Stimulated activated naive CD8-positive, alpha-beta T cell treated with anti-CD3 and anti-CD28 coated beads, Interleukin-15, Interleukin-2, amounts not matched to agents 100 ng/mL and 50 ng/mL, for 24 hours (primary cell): ENCODE measurements around the gene DAPP1.
A peak's percentile ranks its signal among the peaks of the same experiment; 100 is the strongest.

ENCODE experiments used
- H3K27ac Mint-ChIP-seq: one replicate; pipeline ENCODE4 v1.8.0; 2021; ENCODE audit warnings: mild to moderate bottlenecking, mixed read lengths
- H3K27me3 Mint-ChIP-seq: one replicate; pipeline ENCODE4 v1.8.0; 2021; ENCODE audit warnings: mixed read lengths
- H3K36me3 Mint-ChIP-seq: one replicate; pipeline ENCODE4 v1.8.0; 2021; ENCODE audit warnings: low read depth, mixed read lengths
- H3K4me1 Mint-ChIP-seq: one replicate; pipeline ENCODE4 v1.8.0; 2021; ENCODE audit warnings: low read depth, mixed read lengths
- H3K4me3 Mint-ChIP-seq: one replicate; pipeline ENCODE4 v1.8.0; 2021; ENCODE audit warnings: mild to moderate bottlenecking, mixed read lengths
- H3K9me3 Mint-ChIP-seq: one replicate; pipeline ENCODE4 v1.8.0; 2021; ENCODE audit warnings: mixed read lengths

The DAPP1 gene

DNA sequence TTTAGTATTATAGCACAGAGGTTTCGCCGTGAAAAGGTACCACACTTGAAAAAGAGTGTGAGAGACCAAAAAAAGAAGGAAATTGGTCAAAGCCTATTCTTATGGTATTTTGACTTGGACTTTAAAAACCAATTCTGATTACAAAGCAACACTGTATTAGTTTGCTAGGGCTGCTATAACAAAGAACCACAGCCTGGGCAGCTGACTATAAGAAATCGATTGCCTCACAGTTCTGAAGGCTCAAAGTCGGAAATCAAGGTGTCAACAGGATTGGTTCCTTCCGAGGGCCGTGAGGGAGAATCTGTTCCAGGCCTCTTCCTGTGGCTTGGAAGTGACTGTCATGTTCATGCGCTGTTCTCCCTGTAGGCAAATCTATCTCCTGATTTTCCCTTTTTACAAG, 17.9 kb downstream of the DAPP1 start:
- Mint-ChIP-seq H3K4me1 (peaks cover 3% of the 10 kb centered on the region), H3K27me3 (no peaks in the 10 kb centered on the region), H3K36me3 (peaks cover 28% of the 10 kb centered on the region), H3K9me3 (no peaks in the 10 kb centered on the region), H3K27ac (no peak overlapping the region), H3K4me3 (no peak overlapping the region)

DNA sequence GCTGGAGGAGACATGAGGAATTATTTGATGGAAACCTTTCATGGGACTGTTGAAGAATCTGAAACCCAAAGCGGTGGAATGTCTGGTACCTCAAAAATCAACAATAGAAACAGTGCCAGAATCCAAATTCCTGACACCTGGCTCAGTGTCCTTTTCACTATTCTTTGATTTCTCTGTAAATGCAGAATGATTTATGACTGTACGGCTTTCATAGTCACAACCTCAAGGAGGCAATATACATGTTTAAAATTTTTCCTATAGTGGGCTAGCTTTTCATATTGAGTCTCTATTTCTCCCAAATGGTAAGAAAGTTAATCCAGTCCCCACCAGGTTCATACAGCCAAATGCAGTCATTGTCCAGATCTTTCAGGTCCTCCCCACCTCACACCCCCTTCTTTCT, 19.3 kb downstream of the DAPP1 start:
- Mint-ChIP-seq H3K27ac (no peak overlapping the region), H3K4me1 (peaks cover 12% of the 10 kb centered on the region), H3K4me3 (no peak overlapping the region), H3K9me3 (no peaks in the 10 kb centered on the region), H3K36me3 (peaks cover 34% of the 10 kb centered on the region), H3K27me3 (no peaks in the 10 kb centered on the region)

DNA sequence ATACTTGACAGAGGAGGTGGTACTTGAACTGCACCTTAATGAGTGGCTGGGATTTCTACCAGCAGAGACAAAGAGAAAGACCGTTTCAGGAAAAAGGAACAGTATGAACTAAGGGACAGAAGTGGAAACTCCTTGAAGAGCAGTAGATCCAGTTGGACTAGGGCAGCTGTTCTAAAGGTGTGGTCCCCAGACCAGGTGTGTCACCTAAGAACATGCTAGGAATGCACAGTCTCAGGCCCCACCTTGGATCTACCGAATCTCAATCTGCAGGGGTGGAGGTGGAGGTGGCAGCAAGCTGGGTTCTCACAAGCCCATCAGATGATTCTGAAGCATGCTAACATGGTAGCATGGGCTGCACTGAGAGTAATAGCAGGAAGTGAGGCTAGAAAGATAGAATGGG, 22.3 kb downstream of the DAPP1 start:
- Mint-ChIP-seq H3K27ac (no peak overlapping the region), H3K27me3 (no peaks in the 10 kb centered on the region), H3K36me3 (peaks cover 55% of the 10 kb centered on the region)

DNA sequence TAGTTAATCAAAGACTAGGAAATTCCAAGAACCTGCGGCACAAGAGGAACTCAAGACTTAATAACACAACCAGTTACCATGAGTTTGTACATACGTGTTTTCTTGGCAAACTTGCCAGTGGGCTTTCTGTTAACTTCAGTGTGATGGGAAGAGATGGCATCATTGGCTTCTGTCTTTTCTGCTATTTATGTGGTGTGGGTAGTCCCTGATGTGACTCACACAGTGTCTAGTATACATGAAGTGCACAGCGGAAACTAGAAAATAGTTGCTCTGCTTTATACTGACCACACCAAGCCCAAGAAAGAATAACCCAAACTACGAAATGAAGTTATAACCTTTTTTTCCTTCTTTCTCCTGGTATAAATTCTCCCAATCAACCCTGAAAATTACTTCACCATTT, 24.5 kb downstream of the DAPP1 start:
- Mint-ChIP-seq H3K27ac (no peak overlapping the region), H3K4me1 (peaks cover 42% of the 10 kb centered on the region), H3K4me3 (no peak overlapping the region), H3K27me3 (no peaks in the 10 kb centered on the region), H3K9me3 (no peaks in the 10 kb centered on the region), H3K36me3 (peaks cover 60% of the 10 kb centered on the region)

More for the DNA sequence above, 22.3 kb downstream of the DAPP1 start:
- H3K4me1 Mint-ChIP-seq, result peaks cover 25% of the 10 kb centered on the region
- no peak overlapping the region for H3K4me3 Mint-ChIP-seq
- no peaks in the 10 kb centered on the region for H3K9me3 Mint-ChIP-seq

DNA sequence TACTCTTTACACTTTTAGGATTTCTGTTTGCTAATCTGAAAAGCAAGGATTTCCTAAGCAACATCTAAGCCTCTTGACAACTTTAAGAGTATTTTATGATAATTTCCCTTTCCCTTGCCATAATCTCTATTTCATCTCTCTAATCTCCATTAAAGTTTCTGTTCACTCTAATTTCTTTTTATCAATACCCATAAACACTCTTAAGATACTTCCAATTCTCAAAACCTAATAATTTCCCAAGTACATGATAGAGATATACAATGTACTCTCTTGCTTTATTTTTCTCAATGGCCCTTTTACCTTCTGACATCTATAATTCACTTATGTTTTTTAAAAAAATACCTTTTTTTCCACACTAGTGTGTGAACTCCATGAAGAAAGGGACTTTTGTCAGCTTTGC, 26.8 kb downstream of the DAPP1 start:
- no peak overlapping the region for H3K27ac Mint-ChIP-seq
- peaks cover 65% of the 10 kb centered on the region for H3K4me1 Mint-ChIP-seq
- no peaks in the 10 kb centered on the region for H3K9me3 Mint-ChIP-seq
- no peak overlapping the region for H3K4me3 Mint-ChIP-seq
- H3K36me3 Mint-ChIP-seq, result peaks cover 54% of the 10 kb centered on the region
- H3K27me3 Mint-ChIP-seq, result no peaks in the 10 kb centered on the region

DNA sequence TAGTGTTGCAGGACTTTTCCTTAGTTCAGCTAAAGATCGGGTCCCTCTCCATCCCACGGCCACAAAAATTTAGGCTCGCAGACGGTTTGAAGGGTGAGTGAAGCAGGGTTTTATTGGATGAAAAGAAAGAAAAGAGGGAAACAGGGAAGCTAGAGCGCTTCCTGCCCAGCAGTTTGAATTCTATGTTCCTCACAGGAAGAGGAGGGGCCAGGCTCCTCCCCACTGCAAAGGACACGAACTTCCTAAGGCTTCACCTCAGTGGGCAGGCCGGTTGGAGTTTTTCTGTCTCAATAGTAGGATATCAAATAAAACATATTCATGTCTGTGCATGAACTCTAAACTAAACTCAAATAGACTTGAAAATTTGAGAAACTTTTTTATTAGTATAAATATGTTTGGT, 27.4 kb downstream of the DAPP1 start:
- Mint-ChIP-seq H3K36me3 (peaks cover 56% of the 10 kb centered on the region), H3K9me3 (no peaks in the 10 kb centered on the region), H3K4me3 (no peak overlapping the region), H3K4me1 (peaks cover 72% of the 10 kb centered on the region), H3K27ac (no peak overlapping the region), H3K27me3 (no peaks in the 10 kb centered on the region)

DNA sequence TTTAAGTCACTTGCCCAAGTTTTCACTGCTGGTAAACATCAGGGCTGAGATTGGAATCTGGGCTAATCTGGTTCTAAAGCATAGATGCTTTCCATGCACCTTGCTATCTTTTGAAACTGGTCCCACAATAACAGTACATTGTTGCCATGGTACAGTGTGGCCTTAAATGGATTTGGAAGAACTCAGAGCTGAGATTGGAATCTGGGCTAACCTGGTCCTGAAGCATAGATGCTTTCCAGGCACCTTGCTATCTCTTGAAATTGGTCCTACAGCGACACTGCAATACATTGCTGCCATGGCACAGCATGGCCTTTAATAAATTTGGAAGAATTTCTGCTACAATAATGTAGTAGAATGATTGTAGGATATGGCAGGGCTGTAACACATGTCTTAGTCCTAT, 28.6 kb downstream of the DAPP1 start:
- peaks cover 62% of the 10 kb centered on the region for H3K36me3 Mint-ChIP-seq
- no peaks in the 10 kb centered on the region for H3K27me3 Mint-ChIP-seq
- H3K4me1 Mint-ChIP-seq, result peaks cover 79% of the 10 kb centered on the region
- H3K9me3 Mint-ChIP-seq, result no peaks in the 10 kb centered on the region
- H3K4me3 Mint-ChIP-seq, result no peak overlapping the region
- peak overlapping the region; percentile 86 for H3K27ac Mint-ChIP-seq

DNA sequence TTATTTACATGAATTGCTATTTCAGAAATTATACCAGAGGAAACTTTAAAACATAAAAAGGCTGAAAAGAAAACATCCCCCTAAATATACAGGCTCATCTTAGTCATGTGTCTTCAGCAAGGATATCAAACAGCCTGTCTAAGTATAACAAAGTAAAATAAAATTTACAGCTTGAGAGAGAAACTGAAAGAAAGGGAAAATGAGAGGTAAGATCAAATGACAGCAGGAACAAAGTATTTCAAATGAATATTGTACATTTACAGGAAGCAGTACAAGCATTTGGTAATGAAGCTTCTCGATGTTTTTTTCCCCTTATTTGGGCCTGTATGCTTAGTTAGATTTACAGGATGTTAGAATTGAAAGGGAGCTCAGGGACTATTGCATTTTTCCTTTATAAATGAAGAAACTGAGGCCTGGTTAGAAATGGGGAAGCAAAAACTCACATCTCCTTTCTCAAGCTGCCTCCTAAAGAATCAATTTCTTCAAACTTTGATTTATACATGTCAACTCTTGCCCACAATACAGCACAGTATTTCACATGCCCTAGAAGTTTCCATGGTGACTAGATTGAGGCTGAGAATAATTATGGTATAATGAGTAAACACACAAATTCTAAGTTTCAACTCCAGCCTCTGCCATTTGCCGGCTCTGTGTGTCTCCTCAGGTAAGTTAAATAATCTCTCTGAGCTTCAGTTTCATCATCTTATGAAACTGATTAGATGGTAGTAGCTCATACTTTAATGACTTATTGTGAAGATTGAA, 29.3 kb downstream of the DAPP1 start:
- Mint-ChIP-seq H3K9me3 (no peaks in the 10 kb centered on the region), H3K27ac (peak overlapping the region; percentile 86), H3K4me3 (peak overlapping the region; percentile 10), H3K27me3 (no peaks in the 10 kb centered on the region), H3K4me1 (peaks cover 75% of the 10 kb centered on the region), H3K36me3 (peaks cover 58% of the 10 kb centered on the region)

DNA sequence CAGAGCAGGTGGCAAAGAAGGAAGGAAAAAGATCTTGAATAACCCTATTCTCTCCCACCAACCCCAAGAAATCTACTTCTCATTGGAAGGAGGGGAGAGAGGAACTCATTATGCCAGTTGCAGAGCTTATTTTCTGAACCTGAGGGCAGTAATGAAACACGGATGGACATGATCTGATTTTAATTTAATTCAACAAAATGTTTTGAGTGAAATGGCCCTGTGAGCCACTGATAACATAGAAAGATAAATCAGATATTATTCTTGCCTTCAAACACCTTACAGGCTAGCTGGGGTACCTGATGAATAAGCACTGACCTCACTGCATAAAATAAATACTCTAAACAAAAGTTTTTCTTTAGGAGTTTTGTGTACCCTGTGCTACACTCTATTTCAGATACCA, 30.3 kb downstream of the DAPP1 start:
- peak overlapping the region; percentile 53 for H3K4me3 Mint-ChIP-seq
- H3K4me1 Mint-ChIP-seq, result peaks cover 74% of the 10 kb centered on the region
- no peaks in the 10 kb centered on the region for H3K27me3 Mint-ChIP-seq
- peak overlapping the region; percentile 95 for H3K27ac Mint-ChIP-seq
- peaks cover 48% of the 10 kb centered on the region for H3K36me3 Mint-ChIP-seq
- H3K9me3 Mint-ChIP-seq, result no peaks in the 10 kb centered on the region

DNA sequence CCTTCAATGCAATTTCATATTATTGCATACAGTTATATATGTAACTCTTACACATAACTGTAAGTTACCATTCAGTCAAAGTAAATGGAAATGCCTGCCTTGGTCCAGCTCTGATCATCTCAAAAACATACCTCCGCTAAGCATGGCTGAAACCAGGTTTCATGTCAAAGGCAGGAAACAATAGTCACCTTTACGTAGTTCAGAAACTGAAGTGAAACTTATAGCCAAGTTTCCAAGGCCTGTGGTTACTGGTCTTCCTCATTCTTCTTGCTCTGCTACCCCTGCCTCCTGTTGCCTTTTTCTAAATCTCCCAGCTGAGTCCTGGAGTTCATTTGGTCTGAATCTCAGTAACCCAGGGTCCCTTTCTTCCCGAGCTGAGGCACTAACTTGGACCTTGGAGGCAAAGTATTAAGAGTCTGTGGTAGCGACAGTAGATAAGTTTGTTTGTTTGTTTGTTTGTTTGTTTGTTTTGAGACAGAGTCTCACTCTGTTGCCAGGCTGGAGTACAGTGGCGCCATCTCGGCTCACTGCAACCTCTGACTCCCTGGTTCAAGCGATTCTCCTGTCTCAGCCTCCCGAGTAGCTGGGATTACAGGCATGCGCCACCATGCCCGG, 30.8 kb downstream of the DAPP1 start:
- Mint-ChIP-seq H3K9me3 (no peaks in the 10 kb centered on the region), H3K4me1 (peaks cover 79% of the 10 kb centered on the region), H3K4me3 (peak overlapping the region; percentile 53), H3K27me3 (no peaks in the 10 kb centered on the region), H3K27ac (peak overlapping the region; percentile 95), H3K36me3 (peaks cover 47% of the 10 kb centered on the region)

DNA sequence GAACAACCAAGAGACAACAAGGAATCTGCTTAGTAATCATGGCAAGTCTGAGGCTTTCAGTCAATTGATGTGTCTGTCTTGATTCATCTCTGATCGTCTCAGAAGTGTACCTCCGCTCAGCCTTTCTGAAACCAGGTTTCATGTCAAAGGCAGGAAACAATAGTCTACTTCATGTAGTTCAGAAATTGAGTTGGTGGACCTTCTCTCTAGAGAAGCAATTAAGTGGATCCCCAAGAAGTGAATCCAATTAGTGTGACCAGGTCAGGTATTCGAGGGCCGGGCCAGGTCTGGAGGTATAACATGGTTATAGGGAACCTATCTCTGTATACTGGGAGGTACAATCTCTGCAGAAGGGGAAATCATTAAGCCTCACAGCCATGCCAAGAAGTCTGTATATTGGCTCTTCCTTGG, 32.0 kb downstream of the DAPP1 start:
- H3K9me3 Mint-ChIP-seq, result no peaks in the 10 kb centered on the region
- H3K4me3 Mint-ChIP-seq, result peak overlapping the region; percentile 32
- peak overlapping the region; percentile 95 for H3K27ac Mint-ChIP-seq
- H3K27me3 Mint-ChIP-seq, result no peaks in the 10 kb centered on the region
- peaks cover 44% of the 10 kb centered on the region for H3K36me3 Mint-ChIP-seq
- peaks cover 91% of the 10 kb centered on the region for H3K4me1 Mint-ChIP-seq

DNA sequence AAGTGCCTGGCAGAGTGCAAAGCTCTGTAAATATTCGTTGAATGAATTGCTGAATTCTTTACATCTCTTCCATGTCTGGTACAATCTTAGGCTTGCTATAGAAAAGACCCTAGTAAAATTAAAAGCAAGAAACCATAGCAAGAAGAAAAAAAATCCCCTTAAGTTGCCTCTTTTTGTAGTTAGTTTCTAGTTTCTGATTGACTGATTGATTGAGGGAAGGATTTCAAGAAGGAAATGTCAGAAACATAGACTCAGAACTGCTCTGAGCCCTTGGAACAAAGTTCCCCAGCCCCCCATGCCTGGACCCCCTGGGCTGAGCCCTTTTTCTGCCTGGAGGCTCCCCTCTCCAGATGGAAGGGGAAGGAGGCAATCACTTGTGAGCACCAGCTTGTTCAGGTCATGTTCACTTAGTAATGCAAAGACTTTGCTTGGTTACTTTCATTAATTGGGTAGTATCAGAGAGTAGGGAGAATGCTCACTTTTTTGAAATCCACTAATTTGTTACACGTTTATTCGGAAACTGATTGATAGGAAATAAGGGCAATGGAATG, 35.6 kb downstream of the DAPP1 start:
- peaks cover 93% of the 10 kb centered on the region for H3K4me1 Mint-ChIP-seq
- H3K27me3 Mint-ChIP-seq, result no peaks in the 10 kb centered on the region
- H3K36me3 Mint-ChIP-seq, result peaks cover 47% of the 10 kb centered on the region
- peak overlapping the region; percentile 96 for H3K27ac Mint-ChIP-seq
- no peaks in the 10 kb centered on the region for H3K9me3 Mint-ChIP-seq
- H3K4me3 Mint-ChIP-seq, result peak overlapping the region; percentile 57

DNA sequence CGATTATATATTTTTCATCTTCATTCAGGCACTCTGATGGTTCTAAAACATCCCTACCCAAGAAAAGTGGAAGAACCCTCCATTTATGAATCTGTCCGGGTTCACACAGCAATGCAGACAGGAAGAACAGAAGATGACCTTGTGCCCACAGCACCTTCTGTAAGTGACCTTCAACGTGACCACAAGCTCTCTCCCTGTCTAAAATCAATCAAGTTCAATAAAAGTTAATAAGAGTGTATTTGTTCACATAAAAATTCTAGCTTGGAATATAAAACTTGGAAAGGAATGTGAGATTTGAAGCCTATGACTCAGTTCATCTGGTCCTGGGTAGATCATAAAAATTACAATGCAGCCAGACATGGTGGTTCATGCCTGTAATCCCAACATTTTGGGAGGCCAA, 36.6 kb downstream of the DAPP1 start:
- Mint-ChIP-seq H3K9me3 (no peaks in the 10 kb centered on the region), H3K4me1 (peaks cover 91% of the 10 kb centered on the region), H3K36me3 (peaks cover 49% of the 10 kb centered on the region), H3K27ac (peak overlapping the region; percentile 96), H3K27me3 (no peaks in the 10 kb centered on the region), H3K4me3 (no peak overlapping the region)

DNA sequence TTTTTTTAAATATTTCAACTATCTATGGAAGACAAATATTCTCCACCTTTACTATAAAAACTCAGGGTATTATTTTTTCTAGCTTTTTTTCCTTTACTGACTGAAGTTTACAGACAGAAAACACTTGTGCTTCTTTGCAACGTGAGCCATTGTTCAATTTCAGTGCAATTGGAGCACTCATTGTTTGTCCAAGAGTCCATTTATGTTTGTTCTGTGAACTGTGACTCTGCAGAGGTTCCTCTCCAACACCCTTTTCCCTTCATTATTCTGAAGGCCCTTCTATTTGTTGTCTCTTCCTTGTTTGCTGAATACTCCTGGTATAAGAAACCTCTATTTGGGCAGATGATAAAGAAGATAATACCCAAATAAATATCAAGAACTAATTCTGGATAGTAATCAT, 37.4 kb downstream of the DAPP1 start:
- Mint-ChIP-seq H3K27me3 (no peaks in the 10 kb centered on the region), H3K4me3 (no peak overlapping the region), H3K27ac (no peak overlapping the region), H3K9me3 (no peaks in the 10 kb centered on the region), H3K36me3 (peaks cover 50% of the 10 kb centered on the region), H3K4me1 (peaks cover 87% of the 10 kb centered on the region)

DNA sequence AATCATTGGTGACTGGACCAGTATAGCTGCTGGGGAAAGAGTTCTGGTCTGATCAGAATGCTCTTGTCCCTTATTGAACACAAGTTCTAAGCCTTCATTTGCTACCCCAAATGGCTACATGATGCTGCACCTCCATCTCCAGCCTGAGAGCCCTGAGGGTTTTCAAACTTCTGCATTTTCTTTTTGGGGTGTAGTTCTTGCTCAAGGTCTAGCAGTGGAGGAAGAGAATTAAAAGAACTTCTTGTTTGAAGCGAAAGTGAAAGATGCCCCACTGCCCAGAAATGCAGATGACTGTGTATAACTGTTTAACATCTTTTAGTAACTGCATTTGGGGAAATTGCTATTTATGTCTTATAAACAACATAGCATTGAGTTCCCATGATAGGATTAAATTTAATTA, 39.1 kb downstream of the DAPP1 start:
- peaks cover 89% of the 10 kb centered on the region for H3K4me1 Mint-ChIP-seq
- peak overlapping the region; percentile 51 for H3K4me3 Mint-ChIP-seq

More for the DNA sequence above, 39.1 kb downstream of the DAPP1 start:
- Mint-ChIP-seq H3K9me3 (no peaks in the 10 kb centered on the region), H3K27me3 (no peaks in the 10 kb centered on the region), H3K36me3 (peaks cover 51% of the 10 kb centered on the region), H3K27ac (peak overlapping the region; percentile 70)
